Hepatocyte (in vitro differentiated cells): ENCODE results near the gene GRXCR2. TPM values are rescaled to one million over a fixed set of nuclear protein-coding genes. Genes with fewer than 3 reads are reported as not detected.

Experiments used
- DNase-seq: peaks from one replicate; pipeline ENCODE4 v3.0.0-alpha.2; 2016; ENCODE audit warnings: low spot score
- H2AFZ ChIP-seq: fragments of 200-600 bp; sonication (generic); 2 replicates; pipeline ENCODE4 v1.6.0; 2016; ENCODE audit warnings: antibody characterized with exemption, mild to moderate bottlenecking
- H3K27ac ChIP-seq: fragments of 200-600 bp; sonication (generic); 2 replicates; pipeline ENCODE4 v1.5.1; 2016; ENCODE audit warnings: mild to moderate bottlenecking
- H3K27me3 ChIP-seq: fragments of 200-600 bp; sonication (generic); 2 replicates; pipeline ENCODE4 v1.6.1; 2016
- H3K36me3 ChIP-seq: fragments of 200-600 bp; sonication (generic); replicated peaks from 2 replicates; pipeline ENCODE4 v1.5.1; 2016; ENCODE audit warnings: low read depth; ENCODE audit not compliant: insufficient read depth
- H3K4me1 ChIP-seq: fragments of 200-600 bp; sonication (generic); 2 replicates; pipeline ENCODE4 v1.5.1; 2016; ENCODE audit warnings: mild to moderate bottlenecking, moderate library complexity; ENCODE audit not compliant: insufficient read depth
- H3K4me2 ChIP-seq: fragments of 200-600 bp; sonication (generic); 2 replicates; pipeline ENCODE4 v1.6.0; 2016
- H3K4me3 ChIP-seq: fragments of 200-600 bp; sonication (generic); 2 replicates; pipeline ENCODE4 v1.5.1; 2016; ENCODE audit warnings: mild to moderate bottlenecking
- H3K79me2 ChIP-seq: fragments of 200-600 bp; sonication (generic); 2 replicates; pipeline ENCODE4 v1.6.0; 2017; ENCODE audit warnings: mild to moderate bottlenecking
- H3K9me2 ChIP-seq: fragments of 200-600 bp; sonication (generic); replicated peaks from 2 replicates; pipeline ENCODE4 v1.6.0; 2017; ENCODE audit warnings: mild to moderate bottlenecking; ENCODE audit not compliant: insufficient read depth
- H3K9me3 ChIP-seq: fragments of 200-600 bp; sonication (generic); 2 replicates; pipeline ENCODE4 v1.5.1; 2016; ENCODE audit warnings: low read depth, mild to moderate bottlenecking
- H4K20me1 ChIP-seq: fragments of 200-600 bp; sonication (generic); 2 replicates; pipeline ENCODE4 v1.6.0; 2016; ENCODE audit warnings: mild to moderate bottlenecking; ENCODE audit not compliant: insufficient read depth, poor library complexity, severe bottlenecking
- CTCF ChIP-seq: fragments of 200-600 bp; sonication (generic); IDR thresholded peaks from 2 replicates; pipeline ENCODE4 v1.5.1; 2016; ENCODE audit warnings: antibody characterized with exemption, mild to moderate bottlenecking; ENCODE audit not compliant: poor library complexity
- EZH2 ChIP-seq: fragments of 200-600 bp; sonication (generic); IDR thresholded peaks from 2 replicates; pipeline ENCODE4 v1.6.1; 2016; ENCODE audit warnings: antibody characterized with exemption, mild to moderate bottlenecking, borderline replicate concordance
- EZH2phosphoT487 ChIP-seq: fragments of 200-600 bp; sonication (generic); IDR thresholded peaks from one replicate; pipeline ENCODE4 v1.6.1; 2018; ENCODE audit warnings: antibody characterized with exemption, mild to moderate bottlenecking, low read depth, moderate library complexity; ENCODE audit not compliant: unreplicated experiment, severe bottlenecking
- WGBS: methylation state at CpG from one replicate; pipeline ENCODE4 v1.1.6; 2016; ENCODE audit warnings: low lambda C conversion rate; ENCODE audit errors: missing lambda C conversion rate; 5-methylcytosine and 5-hydroxymethylcytosine counted together
- polyA plus RNA-seq: library from polyadenylated mRNA; unstranded; fragments of >200 nt; fragmentation: Nextera tagmentation; extraction: Ambion mirVana; gene quantifications from 2 replicates; pipeline ENCODE4 v1.2.1, GENCODE V29; 2016
- total RNA-seq: library from RNA; depleted of rRNA; stranded (reverse); fragments of >200 nt; gene quantifications from 2 replicates; pipeline ENCODE4 v1.2.3, GENCODE V29; 2014

Gene GRXCR2
- total and polyA plus RNA-seq, 2 experiments from 2014 or later, result not detected

- Histone ChIP-seq H3K4me3 (no peak overlapping the region), H3K4me1 (peaks cover 8% of the 10 kb centered on the region), H3K36me3 (no peaks in the 10 kb centered on the region), H3K27me3 (no peaks in the 10 kb centered on the region), H3K4me2 (no peak overlapping the region), H4K20me1 (no peaks in the 10 kb centered on the region), H2AFZ (no peak overlapping the region), H3K9me2 (no peaks in the 10 kb centered on the region), H3K27ac (no peak overlapping the region), H3K79me2 (no peaks in the 10 kb centered on the region), H3K9me3 (no peaks in the 10 kb centered on the region)
- no peak for TF ChIP-seq EZH2phosphoT487
- no peak for TF ChIP-seq EZH2
- TF ChIP-seq CTCF, result no peak
- no peak for DNase-seq
- WGBS, result 93% methylated on average over 1 of the region's 1 CpG
These were observed 47.9 kb upstream of the GRXCR2 start for GRCh38 chr5:145920542-145921210.

- WGBS, result 92% methylated on average over 6 of the region's 6 CpGs
- no peak for DNase-seq
- Histone ChIP-seq H3K9me3 (no peaks in the 10 kb centered on the region), H3K9me2 (no peaks in the 10 kb centered on the region), H3K36me3 (no peaks in the 10 kb centered on the region), H3K27me3 (no peaks in the 10 kb centered on the region), H2AFZ (no peak overlapping the region), H3K4me1 (peaks cover 1% of the 10 kb centered on the region), H4K20me1 (no peaks in the 10 kb centered on the region), H3K79me2 (no peaks in the 10 kb centered on the region), H3K27ac (no peak overlapping the region), H3K4me2 (no peak overlapping the region), H3K4me3 (no peak overlapping the region)
- no peak for TF ChIP-seq EZH2phosphoT487
- no peak for TF ChIP-seq EZH2
- no peak for TF ChIP-seq CTCF
These were observed 46.6 kb upstream of the GRXCR2 start for GRCh38 chr5:145919413-145919812.

- Histone ChIP-seq H3K9me2 (no peaks in the 10 kb centered on the region), H2AFZ (no peak overlapping the region), H3K4me3 (no peak overlapping the region), H3K27ac (no peak overlapping the region), H3K79me2 (no peaks in the 10 kb centered on the region), H3K4me1 (no peaks in the 10 kb centered on the region), H3K4me2 (no peak overlapping the region), H3K27me3 (no peaks in the 10 kb centered on the region), H4K20me1 (no peaks in the 10 kb centered on the region), H3K9me3 (no peaks in the 10 kb centered on the region), H3K36me3 (no peaks in the 10 kb centered on the region)
- WGBS, result 71% methylated on average over 2 of the region's 2 CpGs
- TF ChIP-seq EZH2phosphoT487, result no peak
- no peak for TF ChIP-seq EZH2
- TF ChIP-seq CTCF, result no peak
- no peak for DNase-seq
These were observed 45.6 kb upstream of the GRXCR2 start for GRCh38 chr5:145918397-145918796.

- TF ChIP-seq EZH2phosphoT487, result no peak
- Histone ChIP-seq H3K4me3 (no peak overlapping the region), H3K4me1 (no peaks in the 10 kb centered on the region), H3K9me3 (no peaks in the 10 kb centered on the region), H4K20me1 (no peaks in the 10 kb centered on the region), H3K4me2 (no peak overlapping the region), H3K27ac (no peak overlapping the region), H3K36me3 (no peaks in the 10 kb centered on the region), H3K27me3 (no peaks in the 10 kb centered on the region), H2AFZ (no peak overlapping the region), H3K9me2 (no peaks in the 10 kb centered on the region), H3K79me2 (no peaks in the 10 kb centered on the region)
- no peak for DNase-seq
These were observed 44.5 kb upstream of the GRXCR2 start for GRCh38 chr5:145917288-145917687.
